GM18499 (cell line): Measurements from ENCODE around the gene ITGA6.

Experiments
- ATAC-seq: cut with Tn5 transposase; IDR thresholded peaks from one replicate; pipeline ENCODE4 v1.9.1; 2021; ENCODE audit warnings: moderate number of reproducible peaks; ENCODE audit not compliant: insufficient read depth, unreplicated experiment

Gene ITGA6

DNA sequence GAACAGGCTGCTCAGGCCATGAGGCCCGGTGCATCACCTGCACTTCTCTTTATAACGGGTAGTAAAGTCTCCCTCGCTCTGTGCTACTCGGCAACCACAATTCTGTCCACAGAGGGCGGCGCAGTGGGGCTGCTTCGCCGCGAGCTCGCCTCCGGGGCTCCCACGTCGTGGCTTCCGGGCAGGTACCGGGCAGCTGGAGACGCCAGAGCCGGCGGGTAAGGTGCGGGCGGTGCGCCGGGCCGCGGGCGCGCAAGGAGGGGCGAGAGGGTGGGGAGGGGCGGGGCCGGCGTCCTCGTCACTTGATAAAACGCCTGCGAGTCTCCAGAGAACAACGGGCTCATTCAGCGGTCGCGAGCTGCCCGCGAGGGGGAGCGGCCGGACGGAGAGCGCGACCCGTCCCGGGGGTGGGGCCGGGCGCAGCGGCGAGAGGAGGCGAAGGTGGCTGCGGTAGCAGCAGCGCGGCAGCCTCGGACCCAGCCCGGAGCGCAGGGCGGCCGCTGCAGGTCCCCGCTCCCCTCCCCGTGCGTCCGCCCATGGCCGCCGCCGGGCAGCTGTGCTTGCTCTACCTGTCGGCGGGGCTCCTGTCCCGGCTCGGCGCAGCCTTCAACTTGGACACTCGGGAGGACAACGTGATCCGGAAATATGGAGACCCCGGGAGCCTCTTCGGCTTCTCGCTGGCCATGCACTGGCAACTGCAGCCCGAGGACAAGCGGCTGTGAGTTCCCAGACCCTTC, at the start of gene ITGA6:
ITGA6 (plus strand) TSS at position 331 of the 734 bp plus-strand sequence.
- ATAC-seq = no peak

DNA sequence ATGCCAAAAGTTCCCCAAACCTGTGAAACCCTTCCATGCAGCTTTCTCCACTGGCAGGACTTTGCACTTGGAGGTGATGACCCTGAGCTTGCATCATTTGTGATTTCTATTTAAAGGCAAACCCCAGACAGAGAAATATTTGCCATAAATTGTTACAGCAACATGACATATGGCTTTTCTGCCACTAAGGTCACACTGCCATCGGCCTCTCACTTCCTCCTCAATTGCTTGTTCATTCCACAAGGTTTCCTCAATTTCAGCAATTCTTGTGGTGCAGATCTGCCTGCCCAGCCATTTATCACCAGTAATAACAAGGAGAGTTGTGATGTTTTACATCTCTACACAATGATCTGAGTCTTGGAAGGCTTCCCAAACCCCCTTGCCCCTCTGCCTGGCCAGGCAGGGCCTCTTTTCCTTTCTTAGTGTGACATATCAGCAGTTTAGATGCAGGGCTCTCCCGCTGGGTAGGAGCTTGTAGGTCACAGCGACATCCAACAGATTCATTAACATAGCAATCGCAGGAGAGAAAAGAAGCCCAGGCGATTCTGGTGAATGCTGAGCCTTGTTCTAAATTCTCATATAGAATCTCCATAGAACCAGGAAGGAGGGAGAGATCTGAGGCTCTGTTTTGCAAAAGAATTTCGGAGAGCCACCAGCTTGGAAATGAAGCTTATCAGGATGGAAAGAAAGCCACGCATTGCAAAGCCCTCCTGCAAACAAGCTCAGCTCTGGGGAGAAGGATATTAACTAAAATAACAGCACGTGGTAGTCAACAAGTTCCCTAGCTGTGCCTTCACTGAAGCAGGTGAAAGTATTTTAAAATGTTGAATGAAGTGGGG, 46.7 kb upstream of the ITGA6 start:
- ATAC-seq = no peak

DNA sequence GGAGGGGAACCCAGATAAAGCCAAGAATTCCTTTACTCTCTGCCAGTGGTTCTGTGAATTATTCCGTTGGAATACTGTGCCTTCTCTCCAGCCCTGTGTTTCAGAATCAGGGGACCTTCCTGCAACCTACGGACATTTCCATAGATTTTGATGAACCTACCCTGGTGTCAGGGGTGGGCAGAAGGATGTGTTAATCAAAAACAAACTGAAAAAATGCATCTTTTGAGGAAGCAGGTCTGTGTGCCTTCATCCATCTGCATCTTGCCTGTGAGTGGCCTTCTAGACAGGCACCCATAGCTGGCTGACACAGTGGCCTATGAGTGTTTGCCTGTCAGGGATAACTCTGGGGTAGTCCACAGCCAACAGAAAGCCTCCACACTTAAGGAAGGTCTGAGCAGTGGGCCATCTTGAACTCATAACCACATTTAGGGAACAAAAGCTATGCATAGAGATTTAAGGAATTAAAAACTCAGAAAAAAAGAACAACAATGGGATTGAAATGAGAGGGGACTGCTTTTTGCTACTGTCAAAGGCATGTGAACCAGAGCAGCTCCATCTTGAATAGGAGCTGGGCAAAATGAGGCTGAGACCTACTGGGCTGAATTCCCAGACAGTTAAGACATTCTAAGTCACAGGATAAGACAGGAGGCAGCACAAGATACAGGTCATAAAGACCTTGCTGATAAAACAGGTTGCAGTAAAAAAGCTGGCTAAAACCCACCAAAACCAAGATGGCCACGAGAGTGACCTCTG, 45.9 kb upstream of the ITGA6 start:
- no peak for ATAC-seq

DNA sequence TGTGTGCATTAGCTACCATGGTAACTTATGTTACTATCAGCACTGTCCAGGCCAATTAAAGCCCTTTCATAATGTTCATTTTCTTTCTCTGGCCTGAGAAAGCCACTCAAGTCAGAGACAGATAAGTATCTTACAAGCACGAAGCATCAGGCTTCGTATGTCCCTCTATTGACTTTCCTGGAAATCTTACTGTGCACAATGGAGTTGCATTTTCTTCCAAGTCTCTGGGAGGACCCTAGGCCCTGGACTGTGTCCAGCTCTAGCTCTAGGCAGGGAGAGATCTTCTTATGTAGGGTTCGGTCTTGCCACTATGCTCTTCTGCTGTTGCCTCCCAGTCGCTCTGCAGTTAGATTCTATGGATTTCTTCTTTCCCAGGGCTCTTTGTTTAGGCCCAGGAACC, 40.0 kb upstream of the ITGA6 start:
- ATAC-seq = no peak

DNA sequence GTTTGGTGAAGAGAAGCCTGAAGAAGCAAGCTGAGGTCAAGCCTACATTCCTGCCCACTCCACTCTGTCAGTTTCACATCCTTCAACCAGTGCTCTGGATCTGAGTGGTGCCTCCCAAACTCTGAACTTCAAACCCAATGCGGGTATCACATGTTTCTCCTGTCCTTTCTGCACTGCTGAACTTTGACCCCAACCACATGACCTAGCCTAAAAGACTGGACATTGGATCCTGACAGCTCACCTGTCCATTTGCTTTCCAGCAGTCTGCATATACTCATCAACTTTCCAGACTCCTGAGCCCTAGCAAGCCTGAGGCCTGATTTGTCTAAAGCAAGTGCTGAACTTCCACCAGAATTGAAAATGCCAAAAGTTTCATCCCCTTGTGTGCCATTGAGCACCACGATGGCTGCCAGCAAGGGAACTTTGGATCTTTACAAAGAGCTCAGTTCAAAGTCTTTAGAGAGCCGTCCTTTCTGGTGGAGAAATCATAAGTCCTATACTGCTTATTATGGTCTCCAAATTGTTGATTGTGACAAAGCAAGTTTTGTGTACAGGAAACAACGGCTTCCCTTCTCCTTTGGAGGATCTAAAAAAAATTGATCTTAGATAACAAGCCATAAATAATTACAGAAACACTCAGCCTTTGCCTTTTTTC, 37.6 kb upstream of the ITGA6 start:
- ATAC-seq = no peak

DNA sequence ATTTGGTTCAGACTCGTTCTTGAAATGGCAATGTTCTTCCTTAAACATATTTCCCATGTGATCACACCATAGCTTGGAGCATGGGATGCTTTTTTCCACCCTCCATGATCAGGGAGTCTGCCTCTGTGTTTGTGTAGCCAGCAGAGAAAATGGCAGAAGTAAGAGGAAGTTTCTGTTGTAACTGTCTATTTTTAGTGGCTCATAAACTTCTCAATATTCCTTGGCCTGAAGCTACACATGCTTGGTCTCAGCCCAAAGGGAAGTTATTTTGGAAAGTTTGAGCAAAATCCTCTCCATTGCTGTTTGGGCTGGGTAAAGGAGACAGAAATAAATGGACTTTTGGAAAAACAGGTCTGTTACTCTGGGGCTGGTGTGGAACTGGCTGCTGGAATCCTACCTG, 33.4 kb upstream of the ITGA6 start:
- ATAC-seq = no peak

DNA sequence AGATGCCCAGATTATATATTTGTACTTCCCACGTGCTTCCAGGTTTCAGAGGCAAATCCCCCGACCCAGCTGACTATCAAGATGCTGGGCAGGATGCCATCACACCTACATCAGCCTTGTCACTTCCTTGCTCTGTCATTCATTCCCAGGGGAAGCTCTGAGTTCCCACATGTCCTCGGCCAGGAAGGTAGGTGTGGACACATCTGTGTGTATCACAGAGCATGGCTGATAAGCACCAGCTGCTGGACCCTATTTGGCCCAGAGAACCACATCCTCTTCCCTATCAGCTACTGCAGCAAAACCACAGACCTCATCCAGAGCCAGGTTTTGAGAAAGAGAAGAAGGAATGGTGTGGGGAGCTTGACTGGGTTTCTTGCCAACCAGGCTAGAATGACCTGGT, 31.9 kb upstream of the ITGA6 start:
- ATAC-seq = no peak

DNA sequence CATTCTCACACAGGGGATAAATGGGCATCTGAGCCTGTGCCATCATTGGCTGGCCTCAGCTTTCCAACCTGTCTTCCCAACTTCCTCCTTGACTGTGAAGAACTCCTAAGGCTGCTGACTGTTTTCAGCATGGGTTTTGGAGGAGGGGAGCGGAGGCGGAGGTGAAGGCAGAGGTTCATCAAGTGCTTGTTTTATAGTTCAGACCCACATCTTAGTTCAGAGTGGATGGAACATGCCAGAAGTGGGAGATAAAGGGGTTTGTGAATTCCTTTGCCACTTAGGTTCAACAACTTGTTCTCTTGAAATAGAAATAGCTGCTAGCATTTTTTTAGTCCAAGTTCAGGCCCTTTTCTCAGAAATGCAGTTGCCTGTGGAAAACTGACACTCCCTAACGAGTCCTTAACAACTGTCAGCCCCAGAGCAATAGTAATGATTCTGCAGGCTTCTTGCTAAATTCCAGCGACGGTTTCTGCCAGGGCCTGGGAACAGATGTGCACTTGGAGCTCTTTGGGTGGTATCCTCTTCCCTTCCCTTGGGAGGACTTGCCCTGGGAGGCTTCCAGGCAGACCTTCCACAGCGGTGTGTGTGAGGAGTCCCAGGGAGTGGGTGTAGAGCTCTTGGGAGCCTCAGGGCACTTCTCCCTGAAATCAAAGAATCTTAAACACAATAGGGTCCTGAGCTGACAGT, 30.1 kb upstream of the ITGA6 start:
- ATAC-seq = no peak

DNA sequence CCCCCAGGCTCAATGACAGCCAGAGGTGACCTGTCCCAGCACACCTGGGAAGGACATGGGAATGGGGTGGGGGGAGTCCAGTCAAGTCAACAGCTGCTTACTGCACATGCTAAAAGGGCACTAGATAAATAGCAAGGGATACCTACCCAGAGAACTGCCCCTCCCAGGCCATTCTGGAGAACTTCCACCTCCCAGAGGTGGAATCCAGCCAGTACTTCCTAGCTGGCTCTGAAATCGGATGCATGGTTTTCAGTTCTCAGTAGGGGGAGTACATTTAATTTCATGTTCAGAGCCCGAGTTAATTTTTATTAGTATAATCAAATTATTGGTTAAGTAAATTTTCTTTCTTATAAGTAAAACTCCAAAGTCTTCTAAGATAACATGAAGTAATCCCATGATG, 28.9 kb upstream of the ITGA6 start:
- ATAC-seq = no peak

DNA sequence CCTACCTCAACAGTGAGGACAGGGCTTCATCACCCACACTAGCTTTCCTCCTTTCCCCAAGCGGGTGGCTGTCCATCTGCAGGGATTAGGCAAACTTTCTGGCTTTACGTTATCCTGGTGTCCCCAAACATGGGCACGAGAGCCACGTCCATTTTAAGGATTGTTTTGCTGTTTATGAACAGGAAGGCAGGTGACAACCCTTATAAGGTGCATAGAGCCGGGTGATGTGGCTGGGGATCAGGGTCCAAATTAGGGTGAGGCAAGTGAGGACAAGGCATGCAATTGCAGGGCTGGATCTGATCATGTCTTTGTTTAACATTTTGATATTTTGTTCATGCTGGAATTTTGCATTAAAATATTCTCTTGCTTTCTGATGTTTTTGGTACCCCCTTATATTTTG, 27.6 kb upstream of the ITGA6 start:
- ATAC-seq = no peak

DNA sequence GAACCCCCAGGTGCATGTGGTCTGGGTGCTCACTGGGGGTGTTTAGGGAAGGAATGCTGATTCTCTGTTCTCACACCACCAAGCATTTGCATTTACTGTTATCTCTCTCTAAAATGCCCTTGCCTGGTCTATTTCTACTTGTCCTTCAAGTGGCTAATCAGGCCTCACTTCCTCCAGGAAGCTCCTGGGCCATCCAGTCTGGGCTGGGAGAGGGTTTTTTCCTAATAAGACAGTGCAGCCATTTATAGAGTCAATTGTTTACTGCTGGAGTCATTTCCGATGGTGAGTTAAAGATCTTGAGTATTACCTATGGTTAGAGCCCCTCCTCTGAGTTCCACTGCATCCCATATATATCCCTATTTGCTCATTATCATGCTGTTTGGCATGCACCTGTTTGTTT, 25.2 kb upstream of the ITGA6 start:
- ATAC-seq = no peak

DNA sequence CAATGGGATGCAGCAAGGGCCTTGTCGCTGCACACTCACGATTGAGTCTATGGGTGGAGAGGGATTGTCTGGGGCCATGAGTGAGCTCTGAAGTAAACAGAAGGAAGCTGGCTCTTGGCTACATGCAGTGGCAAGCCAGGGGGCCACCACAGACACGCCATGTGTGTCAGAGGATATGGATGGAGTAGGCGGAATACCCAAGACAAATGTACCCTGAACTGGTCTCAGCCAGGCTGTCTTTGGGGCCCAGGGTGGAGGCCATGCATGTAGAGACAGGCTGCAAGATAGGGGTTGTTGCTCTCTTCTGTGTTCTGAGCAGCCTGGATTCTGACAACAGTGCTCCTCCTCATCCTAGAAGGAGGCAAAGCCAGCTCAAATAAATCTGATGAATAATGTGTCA, 24.0 kb upstream of the ITGA6 start:
- no peak for ATAC-seq

DNA sequence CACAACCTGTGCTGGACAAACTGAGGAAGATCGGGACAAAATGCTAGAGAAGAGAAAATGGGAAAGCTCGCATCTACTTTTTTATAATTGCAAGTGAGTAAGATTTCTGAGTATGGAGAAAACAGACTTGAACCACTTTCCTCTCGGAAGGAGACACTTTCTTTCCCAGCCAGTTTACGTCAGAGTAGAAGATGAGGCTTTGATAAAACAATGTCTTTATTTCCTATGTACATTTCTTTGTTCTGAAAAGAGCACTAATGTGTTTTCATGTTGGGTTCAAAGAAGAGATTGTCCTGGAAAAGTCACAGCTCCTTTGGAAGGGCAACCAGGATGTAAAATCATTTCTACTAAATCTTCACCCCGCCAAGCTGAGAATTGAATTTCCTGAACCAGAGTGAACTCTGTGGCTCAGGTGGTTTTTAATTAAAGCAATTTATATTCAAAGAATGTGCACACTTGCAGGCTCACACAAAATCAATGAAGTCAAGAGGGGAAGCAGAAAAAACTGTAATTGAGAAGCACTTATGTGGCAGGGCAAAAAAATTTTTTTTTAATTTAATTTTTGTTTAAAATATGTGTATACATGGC, 23.4 kb upstream of the ITGA6 start:
- no peak for ATAC-seq

DNA sequence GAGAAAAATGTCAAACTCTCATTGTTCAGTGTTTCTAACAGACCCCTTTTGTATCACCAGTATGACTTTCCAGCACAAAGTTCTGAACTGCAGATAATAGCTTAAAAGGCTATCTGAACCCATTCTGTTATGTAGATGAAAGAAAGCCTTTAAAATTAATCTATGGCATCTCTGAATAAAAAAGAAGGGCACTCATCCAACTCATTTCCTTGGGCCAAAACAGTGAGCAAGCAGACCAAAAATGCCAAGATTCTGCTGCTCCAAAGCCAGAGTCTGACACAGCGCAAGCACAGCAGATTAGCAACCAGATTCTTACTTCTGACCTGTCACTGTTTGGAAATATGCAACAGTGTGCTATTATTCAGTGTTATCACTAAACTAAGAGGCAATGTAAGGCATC, 22.6 kb upstream of the ITGA6 start:
- no peak for ATAC-seq

DNA sequence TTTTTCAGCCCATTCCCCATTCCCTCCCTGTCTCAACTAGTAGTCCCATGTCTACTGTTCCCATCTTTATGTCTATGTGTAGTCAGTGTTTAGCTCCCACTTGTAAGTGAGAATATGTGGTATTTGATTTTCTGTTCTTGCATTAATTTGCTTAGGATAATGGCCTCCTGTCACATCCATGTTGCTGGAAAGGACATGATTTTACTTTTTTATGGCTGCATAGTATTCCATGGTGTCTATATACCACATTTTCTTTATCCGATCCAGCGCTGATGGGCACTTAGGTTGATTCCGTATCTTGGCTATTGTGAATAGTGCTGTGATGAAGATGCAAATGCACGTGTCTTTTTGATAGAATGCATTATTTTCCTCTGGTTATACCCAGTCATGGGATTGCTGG, 21.7 kb upstream of the ITGA6 start:
- no peak for ATAC-seq

DNA sequence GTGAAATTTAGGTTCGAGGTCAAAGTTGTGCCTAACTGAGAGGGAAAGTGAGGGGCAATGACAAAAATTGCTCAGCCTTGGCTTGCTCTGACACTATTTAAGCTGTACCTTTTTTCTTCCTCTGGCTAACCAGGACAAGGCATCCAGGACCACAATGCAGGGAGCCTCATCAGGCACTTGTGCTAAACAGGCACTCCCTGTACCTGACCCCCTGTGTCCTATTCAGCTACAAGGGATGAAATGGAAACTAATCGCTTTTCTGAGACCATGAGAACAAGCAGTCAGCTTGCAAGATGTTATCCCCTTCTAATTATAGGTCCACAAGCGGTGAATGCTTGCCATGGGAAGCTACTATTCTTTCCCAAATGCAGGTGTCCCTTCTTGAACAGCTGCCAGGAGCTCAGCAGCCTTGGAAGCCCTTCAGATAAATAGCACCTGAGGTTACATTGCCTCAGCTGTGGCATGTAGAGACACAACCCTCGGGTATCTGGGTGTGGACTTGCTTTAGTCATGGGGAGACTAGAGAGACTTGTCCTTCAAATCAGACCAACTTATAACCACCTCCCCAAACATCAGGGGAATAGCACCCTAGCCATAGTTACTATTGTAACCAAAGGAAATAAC, 19.1 kb upstream of the ITGA6 start:
- no peak for ATAC-seq

DNA sequence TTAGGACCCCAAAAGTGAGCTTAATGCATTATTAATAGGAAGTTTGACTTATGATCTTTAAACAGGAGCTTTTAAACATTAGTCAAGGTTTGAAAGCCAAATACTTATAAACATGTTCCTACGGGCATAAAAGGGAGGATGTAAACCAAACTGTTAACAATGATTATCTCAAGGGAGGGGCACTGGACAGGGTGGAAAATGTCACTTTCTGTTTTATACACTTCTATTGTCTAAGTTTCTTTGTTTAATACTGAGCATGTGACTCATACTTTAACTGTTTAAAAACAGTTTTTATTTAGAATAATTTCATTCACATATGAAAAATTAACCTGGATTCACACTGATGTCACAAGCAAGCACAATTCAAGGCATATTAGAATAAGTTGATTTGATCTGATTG, 18.3 kb upstream of the ITGA6 start:
- ATAC-seq = no peak

DNA sequence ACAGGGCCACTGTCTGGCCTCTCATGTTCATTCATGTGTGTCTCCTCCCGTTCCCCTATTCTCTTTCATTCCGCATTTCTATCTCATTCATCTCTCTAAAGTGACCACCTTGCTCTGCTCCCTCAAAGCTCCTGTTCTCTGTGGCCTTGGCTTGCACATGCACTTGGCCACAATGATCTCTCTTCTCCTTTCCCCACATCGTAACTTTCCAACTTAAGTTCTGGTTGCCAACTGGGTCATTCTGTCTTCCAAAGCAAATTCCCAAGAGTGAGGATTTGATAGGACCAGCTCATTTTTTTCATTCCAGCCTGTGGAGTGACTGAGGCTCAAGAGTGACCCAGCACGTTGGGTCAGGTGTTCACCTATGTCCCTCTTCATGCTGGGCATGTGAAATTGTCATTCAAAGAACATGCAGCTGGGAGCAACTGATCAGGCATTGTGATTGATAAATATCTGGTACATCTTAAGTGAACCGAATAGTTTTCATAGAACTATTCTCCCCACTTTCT, 14.3 kb upstream of the ITGA6 start:
- no peak for ATAC-seq
